Stimulated activated naive CD8-positive, alpha-beta T cell treated with anti-CD3 and anti-CD28 coated beads, Interleukin-15, Interleukin-2, amounts not matched to agents 100 U/mL and 50 U/mL, for 24 hours (primary cell): ENCODE results near the gene ABTB2.
A peak's percentile ranks its signal among the peaks of the same experiment; 100 is the strongest.

Experiments
- ATAC-seq: fragments of 150-1000 bp; cut with Tn5 transposase; one replicate; pipeline ENCODE4 v1.10.0; 2021
- DNase-seq: peaks from one replicate; pipeline ENCODE4 v3.0.0; 2021

ABTB2 gene

DNA sequence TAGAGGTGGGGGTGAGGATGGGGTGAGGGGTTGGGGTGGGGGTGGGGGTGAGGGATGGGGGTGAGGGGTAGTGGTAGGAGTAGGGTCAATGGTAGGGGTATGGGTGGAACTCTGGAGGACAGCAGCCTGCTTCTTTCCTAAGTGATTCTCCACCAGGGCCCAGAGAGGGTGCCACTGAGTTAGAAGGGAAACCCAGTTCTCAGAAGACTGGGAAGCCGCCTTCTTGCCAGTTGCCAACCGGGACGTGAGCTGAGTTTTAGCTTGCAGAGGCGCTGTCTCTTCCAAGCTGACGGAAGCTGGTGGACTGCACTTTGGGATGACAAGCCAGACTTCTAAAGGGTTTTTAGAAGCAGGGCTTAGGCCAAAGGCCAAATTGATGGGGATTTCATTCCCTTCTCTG, 148.0 kb downstream of the ABTB2 start:
- DNase-seq: no peak
- no peak for ATAC-seq

DNA sequence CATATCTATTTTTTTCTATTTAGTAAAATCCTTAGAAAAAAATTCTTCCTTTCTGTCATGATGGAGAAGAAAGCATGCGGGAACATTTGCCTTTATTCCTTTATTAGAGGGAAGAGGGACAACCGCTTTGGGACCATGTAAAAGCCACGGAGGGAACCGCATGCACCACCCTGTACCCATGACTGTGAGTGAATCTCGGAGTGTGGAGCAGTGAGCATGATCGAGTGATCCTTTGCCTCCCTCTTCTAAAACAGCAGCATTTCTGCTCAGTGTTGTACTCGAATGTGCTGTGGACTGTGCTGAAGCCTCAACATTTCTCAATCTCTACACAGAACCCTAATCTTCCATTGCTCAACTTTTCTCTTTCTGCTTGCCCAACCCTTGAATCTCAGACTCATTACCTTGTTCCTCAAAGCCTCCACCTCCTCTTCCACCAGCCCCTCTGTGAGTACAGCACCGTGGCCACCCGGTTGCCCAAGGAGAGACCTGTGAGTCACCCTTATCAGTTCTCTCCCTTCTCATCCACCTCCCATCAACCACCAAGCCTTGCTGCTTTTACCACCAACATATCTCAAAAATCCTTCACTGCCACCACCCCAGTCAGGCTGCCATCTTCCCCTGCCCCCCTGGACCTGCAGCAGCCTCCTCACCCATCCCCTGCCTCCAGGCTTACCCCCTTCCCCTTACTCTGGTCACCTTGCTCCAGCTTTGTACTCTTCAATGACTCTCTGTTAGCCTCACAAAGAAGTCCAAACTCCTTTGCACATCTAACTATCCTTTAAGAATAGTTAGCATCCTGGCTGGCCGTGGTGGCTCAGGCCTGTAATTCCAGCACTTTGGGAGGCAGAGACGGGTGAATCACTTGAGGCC, 149.3 kb downstream of the ABTB2 start:
- DNase-seq: peak; percentile 42
- peak; percentile 85 for ATAC-seq

DNA sequence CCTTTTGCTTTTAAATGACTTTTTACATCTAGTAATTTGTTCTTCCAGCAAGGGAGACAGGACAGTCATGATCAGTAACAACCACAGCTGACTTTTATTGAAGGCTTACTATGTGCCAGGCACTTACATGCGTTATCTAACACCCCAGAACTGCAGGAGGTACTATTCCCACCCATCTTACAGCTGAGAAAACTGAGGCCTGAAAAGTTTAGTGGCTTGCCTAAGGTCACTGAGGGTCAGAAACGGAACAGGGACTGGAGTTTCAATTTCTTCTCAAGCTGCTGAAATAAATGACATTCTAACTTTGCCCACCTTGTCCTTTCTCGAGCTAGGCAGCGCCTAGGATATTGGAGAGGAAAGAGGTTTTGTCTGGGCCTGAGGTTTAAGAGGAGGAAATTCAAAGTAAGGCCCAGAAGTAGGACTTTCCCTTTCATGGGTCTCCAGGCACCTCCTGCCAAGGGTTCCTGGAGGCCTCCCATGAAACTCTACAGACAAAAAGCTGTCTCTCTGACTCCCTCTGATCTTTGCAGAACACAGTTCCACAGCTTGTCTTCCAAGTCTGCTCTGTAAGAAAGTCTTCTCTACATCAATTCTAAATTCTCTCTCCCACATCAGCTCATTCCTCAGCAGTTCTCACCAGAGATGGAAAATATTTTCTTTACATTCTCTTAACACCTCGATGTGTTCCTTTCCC, 150.2 kb downstream of the ABTB2 start:
- ATAC-seq (no peak), DNase-seq (no peak)

DNA sequence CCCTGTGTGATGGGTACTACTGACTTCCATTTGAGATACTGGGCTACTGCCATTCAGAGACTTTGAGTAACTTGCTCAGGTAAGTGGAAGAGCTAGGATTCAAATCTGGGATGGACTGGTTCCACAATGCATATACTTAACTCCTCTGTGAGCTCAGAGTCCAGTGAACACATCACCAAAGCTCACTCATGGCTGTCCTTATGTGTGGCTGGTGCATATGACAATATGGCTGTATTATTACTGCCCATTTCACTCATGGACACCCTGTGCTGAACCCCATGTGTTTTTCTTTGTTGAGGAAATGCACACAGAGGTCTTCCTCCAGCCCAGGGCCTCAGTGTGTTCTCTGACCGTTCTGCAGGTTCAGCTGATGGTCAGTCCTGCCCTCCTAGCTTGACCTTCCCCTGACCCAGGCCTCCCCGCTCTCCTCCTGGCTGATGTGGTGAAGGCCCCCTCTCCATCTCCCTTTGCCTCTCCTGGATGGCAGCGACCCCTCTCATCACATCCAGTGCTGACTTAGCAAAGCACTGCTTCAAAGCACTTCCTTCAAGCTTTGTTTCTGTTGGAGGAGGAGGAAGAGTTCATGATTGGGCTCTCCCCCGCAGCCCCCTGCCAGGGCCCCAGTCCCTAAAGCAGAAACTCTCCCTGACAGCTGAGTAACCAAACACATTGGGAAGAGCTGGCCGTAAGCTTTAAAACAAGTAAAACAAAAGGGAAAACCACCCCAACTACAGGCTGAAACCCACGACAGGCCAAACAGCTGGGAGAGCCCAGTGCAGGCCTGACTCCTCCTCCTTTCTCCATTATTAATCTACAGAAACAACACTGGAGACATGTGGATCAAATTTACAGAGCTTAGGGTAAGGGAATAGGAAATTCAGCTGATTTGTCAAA, 151.2 kb downstream of the ABTB2 start:
- DNase-seq: no peak

DNA sequence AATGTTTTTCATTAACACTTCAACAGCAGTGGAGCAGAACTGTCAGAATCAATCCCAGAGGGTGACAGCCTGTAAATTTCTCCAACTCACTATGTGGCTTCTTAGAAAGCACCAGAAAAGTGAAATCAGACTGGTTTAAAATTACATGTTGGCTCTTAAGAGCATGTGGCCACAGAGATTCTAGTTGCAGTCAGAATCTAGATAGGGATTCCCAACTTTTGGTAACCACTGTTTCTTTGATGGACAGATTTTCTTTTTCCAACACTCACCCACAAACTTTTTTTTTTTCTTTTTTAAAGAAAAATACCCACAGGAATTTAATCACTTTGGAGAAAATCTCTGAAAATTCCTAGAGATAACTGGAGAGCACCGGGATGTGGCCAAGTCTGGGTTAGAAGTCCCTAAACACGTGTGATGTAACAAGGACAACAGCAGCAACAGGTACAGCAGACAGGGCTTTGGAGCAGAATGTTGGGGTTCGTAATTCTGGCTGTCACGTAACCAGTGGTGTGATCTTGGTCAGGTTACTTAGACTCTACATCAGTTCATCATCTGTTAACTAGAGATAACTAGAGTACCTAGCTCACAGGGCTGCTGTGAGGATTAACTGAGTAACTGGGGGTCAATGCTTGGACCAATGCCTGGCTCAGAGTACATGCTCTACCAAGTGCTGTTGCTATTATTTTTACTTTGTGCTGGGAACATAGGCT, 152.3 kb downstream of the ABTB2 start:
- ATAC-seq (no peak), DNase-seq (no peak)

More for the DNA sequence above, 151.2 kb downstream of the ABTB2 start:
- no peak for ATAC-seq

DNA sequence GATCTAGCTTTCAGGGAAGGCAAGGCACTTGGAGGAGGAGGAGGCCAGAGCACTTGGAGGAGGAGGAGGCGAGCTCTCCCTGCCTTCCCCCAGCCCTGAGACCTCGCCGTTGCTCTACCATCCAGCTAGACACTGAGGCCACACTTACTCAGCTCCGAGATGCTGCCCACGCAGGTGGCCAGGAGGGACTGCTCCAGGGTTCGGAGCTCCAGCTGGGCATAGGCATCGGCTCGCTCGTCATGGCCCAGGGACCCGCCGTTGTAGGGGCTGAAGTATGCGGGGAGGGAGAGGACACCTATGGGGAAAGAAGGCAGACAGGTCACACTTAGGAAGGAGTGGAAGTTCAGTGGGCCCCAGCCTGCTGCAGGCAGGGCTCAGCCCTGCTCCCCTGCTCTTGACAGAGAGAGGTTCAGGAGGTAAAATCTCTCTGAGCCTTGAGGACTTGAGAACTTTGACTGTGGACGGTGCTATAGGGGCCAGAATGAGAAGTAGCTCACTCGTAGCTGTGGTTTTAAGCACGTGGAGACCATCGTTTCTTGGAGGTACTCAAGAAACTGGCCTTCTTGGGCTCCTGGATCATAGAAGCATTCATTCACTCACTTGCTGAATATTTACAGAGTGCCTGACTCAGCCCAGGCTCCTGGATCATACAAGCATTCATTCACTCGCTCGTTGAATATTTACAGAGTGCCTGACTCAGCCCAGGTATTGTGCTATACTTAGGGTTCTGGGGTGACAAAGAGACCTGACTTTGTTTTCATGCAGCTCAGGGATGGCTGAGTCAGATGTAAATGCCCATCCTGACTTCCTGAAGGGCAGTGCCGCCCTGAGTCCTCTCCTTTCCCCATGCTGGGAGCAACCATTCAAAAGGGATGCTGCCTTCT, 153.2 kb downstream of the ABTB2 start:
- ATAC-seq: no peak
- no peak for DNase-seq

DNA sequence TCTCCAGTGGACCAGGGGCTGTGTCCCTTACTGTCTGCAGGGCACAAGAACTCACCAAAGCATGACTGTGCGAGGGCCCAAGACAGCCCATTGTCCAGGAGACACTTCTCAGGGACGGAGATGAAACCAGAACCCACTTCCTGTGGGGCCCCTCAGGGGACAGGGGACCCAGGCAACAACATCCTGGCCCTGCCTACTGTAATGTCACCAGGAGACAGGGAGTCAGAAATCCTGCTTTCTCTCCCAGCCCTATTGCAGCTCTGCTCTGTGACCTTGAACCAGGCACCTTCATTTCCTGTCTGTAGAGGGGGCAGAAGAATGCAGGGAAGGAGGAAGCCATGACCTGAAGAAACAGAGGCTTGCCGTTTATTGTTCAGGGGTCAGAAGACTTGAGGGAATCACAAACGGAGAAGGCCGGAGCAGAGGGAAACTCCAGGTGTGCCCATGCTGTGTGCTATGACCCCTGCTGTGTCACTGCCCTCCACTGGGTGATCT, 154.4 kb downstream of the ABTB2 start:
- no peak for ATAC-seq

DNA sequence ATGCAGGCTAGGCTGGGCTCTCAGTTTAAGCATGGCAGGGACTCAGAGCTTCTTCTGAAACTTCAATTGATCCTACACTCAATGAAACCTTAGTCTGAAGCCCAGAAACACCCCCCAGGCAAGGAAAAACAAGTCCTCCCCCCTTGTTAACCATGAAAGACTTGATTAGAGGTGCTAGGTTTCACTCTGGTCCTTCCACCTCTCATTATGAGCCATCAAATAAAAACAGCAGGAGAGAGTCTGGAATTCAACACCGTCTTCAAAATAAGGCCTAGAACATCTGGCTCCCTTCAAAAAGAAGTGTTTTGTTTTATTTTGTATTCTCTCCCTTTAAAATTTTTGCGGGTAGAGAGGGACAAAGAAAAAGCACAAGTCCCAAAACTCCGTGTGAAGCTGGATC, 156.7 kb downstream of the ABTB2 start:
- no peak for DNase-seq

More for the DNA sequence above, 154.4 kb downstream of the ABTB2 start:
- no peak for DNase-seq

DNA sequence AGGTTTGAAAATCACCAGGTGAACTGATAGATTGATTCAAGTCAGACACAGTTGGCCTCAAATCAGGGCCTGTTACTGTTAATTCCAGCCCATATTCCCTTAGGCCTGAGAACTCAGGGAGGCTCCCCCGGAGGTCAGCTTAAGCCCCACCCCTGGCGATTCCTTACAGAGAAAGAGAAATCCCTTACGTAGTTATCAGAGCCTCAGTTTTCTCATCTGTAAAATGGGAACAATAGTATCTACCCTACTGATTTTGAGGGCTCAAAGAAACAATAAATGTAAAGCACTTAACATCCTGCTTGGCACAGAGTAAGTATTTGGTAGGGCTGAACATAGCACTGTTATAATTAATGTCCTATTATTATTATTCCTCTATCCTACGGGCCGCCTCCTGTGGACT, 158.3 kb downstream of the ABTB2 start:
- ATAC-seq: no peak

More for the DNA sequence above, 156.7 kb downstream of the ABTB2 start:
- ATAC-seq: no peak

DNA sequence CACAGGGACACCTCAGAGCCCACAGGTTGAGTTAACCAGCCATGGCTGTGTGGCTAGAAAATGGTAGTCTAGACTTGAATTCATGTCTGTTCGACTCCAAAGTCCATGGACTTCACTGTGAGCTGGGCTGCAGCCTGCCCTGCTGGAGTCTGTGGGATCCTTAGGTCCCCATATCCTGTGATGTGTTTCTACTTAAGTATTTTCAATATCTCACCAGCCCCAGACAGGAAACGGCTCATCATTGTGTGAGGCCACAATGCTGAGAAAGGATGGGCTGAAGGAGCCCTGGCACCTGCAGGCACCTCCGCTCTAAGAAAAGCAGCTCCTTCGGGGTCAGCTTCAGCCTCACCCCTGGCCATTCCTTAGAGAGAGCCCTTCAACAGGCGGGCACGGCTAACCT, 159.3 kb downstream of the ABTB2 start:
- DNase-seq (no peak), ATAC-seq (peak; percentile 38)

More for the DNA sequence above, 158.3 kb downstream of the ABTB2 start:
- no peak for DNase-seq

DNA sequence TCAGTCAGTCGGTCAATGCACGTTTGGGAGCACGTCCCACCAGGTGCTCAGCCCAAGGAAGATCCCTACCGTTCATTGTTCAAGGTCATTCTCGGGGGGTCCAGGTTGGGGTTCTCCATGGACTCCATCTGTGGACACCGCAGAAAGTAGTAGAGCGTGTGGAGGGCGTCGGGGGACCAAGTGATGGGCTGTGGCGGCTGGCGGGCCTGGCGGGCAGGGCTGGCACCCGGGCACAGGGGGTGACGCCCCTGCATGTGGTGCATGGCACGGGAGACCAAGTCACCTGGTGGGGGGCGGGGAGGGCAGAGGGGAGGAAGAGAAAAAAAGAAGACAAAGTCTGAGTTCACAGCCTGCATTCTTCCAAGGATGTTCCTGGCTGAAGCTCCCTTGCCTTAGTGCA, 160.6 kb downstream of the ABTB2 start:
- ATAC-seq (no peak), DNase-seq (no peak)

DNA sequence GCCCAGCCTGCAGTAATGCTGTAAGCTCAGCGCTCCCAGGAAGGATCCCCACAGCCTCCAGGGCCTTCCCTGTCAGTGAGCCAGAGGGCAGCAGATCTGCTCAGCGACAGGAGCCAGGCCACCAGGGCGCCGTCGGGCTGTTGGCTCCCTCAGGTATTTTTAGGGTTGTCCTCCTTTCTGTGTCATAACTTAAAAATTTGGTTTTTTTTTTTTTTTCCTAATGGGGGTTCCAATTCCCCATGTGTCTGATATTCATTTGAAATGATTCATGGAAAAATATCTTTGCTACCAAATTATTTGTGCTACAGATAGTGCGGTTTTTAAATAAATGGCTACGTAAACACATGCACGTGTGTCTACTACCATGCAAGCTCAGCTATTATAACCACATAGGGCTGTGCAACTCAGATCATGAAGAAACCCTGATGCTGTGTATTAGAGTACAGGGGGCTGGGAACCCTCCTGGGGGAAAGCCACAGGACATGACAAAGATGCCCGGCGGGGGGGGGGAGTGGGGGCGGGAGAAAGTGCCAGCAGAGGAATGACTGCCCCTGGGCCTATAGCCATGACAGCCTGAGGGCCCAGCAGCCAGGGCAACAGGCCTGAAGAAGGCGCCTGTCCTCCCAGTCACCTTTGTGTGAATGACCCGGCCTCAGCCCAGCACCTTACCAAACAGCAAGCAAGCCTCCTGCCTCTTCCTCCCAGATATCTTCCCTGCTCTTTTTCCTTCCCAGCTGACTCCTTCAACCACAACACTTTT, 163.1 kb downstream of the ABTB2 start:
- no peak for DNase-seq
- ATAC-seq: no peak

DNA sequence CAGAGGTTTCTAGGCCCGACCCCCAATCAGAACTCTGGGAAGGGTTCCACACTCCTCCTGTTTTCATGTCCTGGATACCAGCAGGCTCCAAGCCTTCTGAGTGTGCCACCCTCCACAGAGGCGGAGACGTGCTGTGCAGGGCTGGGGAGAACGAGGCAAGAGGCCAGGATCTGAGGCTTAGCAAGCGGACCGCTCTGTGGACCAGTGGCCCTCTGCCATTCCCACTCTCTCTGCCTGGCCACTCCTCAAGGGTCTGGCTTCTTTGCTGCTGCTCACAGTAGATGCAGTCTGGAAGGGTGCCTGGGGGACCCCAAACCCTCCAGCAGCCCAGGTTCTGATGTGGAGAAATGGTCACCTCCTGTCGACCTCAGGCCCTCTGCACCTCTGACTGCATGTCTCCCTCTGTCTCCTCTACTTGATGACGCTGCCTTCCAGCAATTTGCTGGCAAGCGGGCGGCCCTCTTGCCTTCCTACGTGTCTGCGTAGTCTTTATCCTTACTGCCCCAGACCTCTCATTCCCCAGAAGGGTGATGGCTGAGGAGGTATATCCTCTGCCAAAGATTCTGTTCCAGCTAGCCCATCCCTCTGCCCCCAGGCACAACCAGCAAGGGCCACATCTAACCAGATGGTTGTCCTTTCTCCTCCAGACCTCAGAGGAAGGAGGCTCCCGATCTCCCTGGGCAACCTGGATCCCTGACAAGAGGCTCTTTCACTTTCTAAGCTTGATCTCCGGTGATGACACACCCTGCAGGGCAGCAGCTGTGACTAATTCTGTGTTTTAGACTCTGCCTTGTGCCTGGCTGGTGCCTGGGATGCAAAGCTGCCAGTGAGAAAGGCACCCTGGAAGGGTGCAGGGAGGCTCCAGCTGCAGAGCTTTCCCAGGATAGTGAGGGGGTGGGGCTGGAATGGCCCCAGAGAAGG, 165.1 kb downstream of the ABTB2 start:
- no peak for DNase-seq
- peak; percentile 81 for ATAC-seq

DNA sequence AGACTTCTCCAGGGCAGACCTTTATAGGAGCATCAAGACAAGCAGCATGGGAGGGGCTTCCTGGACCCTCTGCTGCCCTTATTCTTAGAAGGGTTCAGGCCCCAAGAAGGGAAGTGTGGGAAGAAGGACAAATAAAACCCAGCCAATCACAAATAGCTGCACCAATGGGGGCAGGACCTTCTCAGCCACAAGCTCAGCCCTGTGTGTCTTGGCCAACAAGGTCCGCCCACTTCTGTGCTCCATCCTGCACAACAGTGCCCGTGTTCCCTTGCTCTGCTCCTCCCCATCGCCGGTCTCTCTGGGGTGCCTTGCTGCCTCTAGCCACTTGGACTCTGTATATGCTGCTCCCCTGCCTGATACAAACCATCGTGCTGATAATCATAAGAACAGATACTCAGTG, 166.2 kb downstream of the ABTB2 start:
- DNase-seq (no peak), ATAC-seq (no peak)

DNA sequence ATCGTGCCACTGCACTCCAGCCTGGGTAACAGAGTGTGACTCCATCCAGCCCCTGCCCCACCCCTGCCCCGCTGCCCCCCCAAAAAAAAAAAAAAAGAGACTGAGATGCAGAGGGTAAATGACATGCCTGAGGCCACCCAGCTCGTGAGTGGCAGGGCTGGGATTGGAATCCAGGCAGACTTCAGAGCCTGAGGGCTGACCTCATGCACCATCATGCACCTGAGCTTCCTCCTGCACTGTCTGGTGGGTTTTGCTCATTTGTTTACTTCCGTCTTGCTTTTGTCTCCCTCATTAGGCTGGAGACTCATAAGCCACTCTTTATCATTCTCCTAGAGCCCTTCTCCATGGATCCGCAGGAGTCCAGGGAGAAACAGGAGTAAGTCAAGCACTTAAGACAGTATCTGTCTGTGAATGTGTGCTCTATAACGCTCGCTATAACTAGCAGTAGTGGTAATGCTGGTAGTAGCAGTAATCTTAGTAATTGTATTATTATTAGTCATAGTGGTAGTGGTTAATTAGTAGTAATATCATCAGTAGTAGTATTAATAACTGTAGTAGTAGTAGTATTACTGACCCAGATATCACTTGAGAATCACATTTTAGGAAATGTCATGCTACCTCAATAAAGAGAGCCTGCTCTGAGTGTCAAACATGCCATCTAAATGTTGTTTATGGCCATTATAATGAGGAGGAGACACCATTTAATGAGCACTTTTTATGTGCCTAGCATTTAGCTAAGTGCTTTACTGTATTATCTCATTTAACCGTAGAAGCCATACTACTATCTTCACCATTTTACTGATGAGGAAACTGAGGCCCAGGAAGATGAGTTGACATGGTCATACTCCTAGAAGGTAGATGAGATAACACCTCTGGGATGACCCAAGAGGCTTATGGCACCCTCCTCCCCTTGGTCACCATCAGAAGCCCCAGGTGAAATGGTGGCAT, 167.3 kb downstream of the ABTB2 start:
- DNase-seq (no peak), ATAC-seq (no peak)

DNA sequence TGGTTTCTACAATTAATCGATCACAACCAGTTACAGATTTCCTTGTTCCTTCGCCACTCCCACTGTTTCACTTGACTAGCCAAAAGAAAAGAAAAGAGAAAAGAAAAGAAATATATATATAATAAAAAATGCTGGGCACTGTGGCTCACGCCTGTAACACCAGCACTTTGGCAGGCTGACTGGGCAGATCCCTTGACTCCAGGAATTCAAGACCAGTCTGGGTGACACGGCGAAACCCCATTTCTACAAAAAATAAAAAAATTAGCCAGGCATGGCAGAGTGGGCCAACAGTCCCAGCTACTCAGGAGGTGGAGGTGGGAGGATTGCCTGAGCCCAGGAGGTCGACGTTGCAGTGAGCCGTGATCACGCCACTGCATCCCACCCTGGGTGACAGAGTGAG, 168.6 kb downstream of the ABTB2 start:
- DNase-seq (no peak), ATAC-seq (no peak)

DNA sequence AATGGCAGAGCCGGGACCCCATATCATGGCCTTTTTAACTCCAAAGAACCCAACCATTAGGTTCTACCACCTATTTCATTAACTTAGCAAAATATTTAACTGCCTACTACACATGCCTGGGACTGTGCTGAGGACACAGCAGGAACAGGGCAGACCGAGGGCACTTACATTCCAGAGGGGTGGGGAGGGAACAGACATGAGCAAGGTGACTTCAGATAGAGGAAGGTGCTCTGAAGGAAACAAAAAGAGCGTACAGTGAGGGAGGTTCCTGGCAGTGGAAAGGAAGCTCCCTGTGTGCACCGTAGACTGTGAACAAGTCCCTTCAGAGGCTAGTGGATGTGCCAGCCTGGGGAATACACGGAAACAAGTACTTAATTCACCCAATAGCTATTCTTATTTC, 169.6 kb downstream of the ABTB2 start:
- no peak for DNase-seq
- no peak for ATAC-seq
